ENCODE measurements around the gene SHMT2. TPM values are rescaled to one million over a fixed set of nuclear protein-coding genes. Genes with fewer than 3 reads are reported as not detected.

The SHMT2 gene
- total RNA-seq, 1 experiment from 2014 or later: 227 TPM

DNA sequence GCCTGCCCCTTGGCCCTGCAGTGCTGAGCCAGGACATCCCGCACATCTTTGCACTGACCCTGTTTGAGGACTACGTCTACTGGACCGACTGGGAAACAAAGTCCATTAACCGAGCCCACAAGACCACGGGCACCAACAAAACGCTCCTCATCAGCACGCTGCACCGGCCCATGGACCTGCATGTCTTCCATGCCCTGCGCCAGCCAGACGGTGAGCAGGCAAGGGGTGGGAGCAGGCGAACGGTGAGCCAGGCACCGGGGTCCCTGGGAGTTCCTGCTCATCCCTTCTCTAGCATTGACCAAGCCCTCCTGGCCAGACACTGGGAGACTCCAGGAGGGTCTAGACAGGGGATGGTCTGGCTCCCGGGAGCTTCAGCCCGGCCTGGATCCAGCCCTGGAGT is 30.3 kb upstream of the SHMT2 start:
- ChIA-PET CTCF (no interaction called here), POLR2A (ENCODE audit: unreplicated experiment) (no interaction called here)
- Histone ChIP-seq H3K4me1 (replicated peaks; ENCODE audit: insufficient read depth) (no peaks in the 10 kb centered on the region), H3K36me3 (ENCODE audit: low read depth) (no peaks in the 10 kb centered on the region), H3K79me2 (ENCODE audit: low read depth) (no peaks in the 10 kb centered on the region), H4K20me1 (ENCODE audit: insufficient read depth) (no peaks in the 10 kb centered on the region), H3K4me2 (no peak overlapping the region), H3K9me3 (ENCODE audit: insufficient read depth, low read depth) (no peaks in the 10 kb centered on the region), H3K27me3 (ENCODE audit: insufficient read depth, low read depth) (no peaks in the 10 kb centered on the region), H3K27ac (no peak overlapping the region), H2AFZ (no peak overlapping the region), H3K4me3 (no peak overlapping the region), H3F3A (ENCODE audit: insufficient read depth, low read depth) (no peaks in the 10 kb centered on the region), H3K9me2 (ENCODE audit: insufficient read depth) (no peaks in the 10 kb centered on the region)
- intact Hi-C loops (cut with micrococcal nuclease; ENCODE audit: unreplicated experiment): no loop called here
- TF ChIP-seq, protein P1, sequence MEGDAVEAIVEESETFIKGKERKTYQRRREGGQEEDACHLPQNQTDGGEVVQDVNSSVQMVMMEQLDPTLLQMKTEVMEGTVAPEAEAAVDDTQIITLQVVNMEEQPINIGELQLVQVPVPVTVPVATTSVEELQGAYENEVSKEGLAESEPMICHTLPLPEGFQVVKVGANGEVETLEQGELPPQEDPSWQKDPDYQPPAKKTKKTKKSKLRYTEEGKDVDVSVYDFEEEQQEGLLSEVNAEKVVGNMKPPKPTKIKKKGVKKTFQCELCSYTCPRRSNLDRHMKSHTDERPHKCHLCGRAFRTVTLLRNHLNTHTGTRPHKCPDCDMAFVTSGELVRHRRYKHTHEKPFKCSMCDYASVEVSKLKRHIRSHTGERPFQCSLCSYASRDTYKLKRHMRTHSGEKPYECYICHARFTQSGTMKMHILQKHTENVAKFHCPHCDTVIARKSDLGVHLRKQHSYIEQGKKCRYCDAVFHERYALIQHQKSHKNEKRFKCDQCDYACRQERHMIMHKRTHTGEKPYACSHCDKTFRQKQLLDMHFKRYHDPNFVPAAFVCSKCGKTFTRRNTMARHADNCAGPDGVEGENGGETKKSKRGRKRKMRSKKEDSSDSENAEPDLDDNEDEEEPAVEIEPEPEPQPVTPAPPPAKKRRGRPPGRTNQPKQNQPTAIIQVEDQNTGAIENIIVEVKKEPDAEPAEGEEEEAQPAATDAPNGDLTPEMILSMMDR (conservative IDR thresholded peaks at IDR 0.05): no peak
- no peak for TF ChIP-seq EZH2 (IDR thresholded peaks at IDR 0.05; ENCODE audit: low read depth)
- DNase-seq: no peak
- no TSS peak for BruUV-seq (replicated peaks)

DNA sequence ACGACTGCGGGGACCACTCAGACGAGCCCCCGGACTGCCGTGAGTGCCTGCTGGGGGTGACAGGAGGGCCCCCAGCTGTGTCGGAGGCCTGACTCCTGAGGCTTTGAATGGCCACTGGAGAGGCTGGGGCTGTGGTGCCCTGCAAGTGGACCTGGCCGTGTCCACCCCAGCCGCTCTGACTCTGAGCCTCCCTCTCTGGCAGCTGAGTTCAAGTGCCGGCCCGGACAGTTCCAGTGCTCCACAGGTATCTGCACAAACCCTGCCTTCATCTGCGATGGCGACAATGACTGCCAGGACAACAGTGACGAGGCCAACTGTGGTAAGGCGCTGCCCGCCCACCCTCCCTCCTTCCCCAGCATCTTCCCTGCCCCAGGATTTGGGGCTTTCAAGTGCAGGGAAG is 29.0 kb upstream of the SHMT2 start:
- Histone ChIP-seq H3K4me2 (no peak overlapping the region), H3K4me3 (no peak overlapping the region), H3K27me3 (ENCODE audit: insufficient read depth, low read depth) (no peaks in the 10 kb centered on the region), H3K9me3 (ENCODE audit: insufficient read depth, low read depth) (no peaks in the 10 kb centered on the region), H3K4me1 (replicated peaks; ENCODE audit: insufficient read depth) (no peaks in the 10 kb centered on the region), H3F3A (ENCODE audit: insufficient read depth, low read depth) (no peaks in the 10 kb centered on the region), H3K9me2 (ENCODE audit: insufficient read depth) (no peaks in the 10 kb centered on the region), H4K20me1 (ENCODE audit: insufficient read depth) (no peaks in the 10 kb centered on the region), H2AFZ (no peak overlapping the region), H3K27ac (no peak overlapping the region), H3K36me3 (ENCODE audit: low read depth) (no peaks in the 10 kb centered on the region), H3K79me2 (ENCODE audit: low read depth) (no peaks in the 10 kb centered on the region)
- ChIA-PET POLR2A (ENCODE audit: unreplicated experiment) (no interaction called here), CTCF (no interaction called here)
- DNase-seq: no peak
- TF ChIP-seq, protein P1 (conservative IDR thresholded peaks at IDR 0.05): no peak
- TF ChIP-seq EZH2 (IDR thresholded peaks at IDR 0.05; ENCODE audit: low read depth): no peak
- intact Hi-C loops (cut with micrococcal nuclease; ENCODE audit: unreplicated experiment): no loop called here
- BruUV-seq (replicated peaks): no TSS peak

DNA sequence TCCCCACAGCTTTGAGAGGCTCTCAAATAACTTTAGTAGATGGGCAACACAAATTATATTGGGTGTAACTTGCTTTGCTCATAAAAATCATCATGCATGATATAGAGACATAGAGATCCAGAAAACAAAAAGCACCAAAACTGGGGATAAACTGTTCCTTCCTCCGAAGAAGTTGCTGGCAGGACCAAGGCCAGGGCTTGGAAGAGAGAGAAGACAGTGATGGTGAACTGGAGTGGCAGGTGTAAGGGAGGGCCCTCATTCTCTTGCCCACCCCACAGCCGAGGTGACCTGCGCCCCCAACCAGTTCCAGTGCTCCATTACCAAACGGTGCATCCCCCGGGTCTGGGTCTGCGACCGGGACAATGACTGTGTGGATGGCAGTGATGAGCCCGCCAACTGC is 28.3 kb upstream of the SHMT2 start:
- H3K27me3 ChIP-seq (ENCODE audit: insufficient read depth, low read depth): no peaks in the 10 kb centered on the region
- no peaks in the 10 kb centered on the region for H3K36me3 ChIP-seq (ENCODE audit: low read depth)
- no peaks in the 10 kb centered on the region for H3F3A ChIP-seq (ENCODE audit: insufficient read depth, low read depth)
- intact Hi-C loops (cut with micrococcal nuclease; ENCODE audit: unreplicated experiment): no loop called here
- no TSS peak for BruUV-seq (replicated peaks)
- H3K9me2 ChIP-seq (ENCODE audit: insufficient read depth): no peaks in the 10 kb centered on the region
- no peaks in the 10 kb centered on the region for H4K20me1 ChIP-seq (ENCODE audit: insufficient read depth)
- no peaks in the 10 kb centered on the region for H3K9me3 ChIP-seq (ENCODE audit: insufficient read depth, low read depth)
- no peaks in the 10 kb centered on the region for H3K4me1 ChIP-seq (replicated peaks; ENCODE audit: insufficient read depth)
- DNase-seq: no peak
- no peaks in the 10 kb centered on the region for H3K79me2 ChIP-seq (ENCODE audit: low read depth)
- no peak overlapping the region for H3K27ac ChIP-seq
- no peak overlapping the region for H3K4me3 ChIP-seq
- H3K4me2 ChIP-seq: no peak overlapping the region
- ChIA-PET POLR2A (ENCODE audit: unreplicated experiment) (no interaction called here), CTCF (no interaction called here)
- H2AFZ ChIP-seq: no peak overlapping the region
- TF ChIP-seq EZH2 (IDR thresholded peaks at IDR 0.05; ENCODE audit: low read depth): no peak
- TF ChIP-seq, protein P1 (conservative IDR thresholded peaks at IDR 0.05): no peak

Measured in PC-9 (cell line).